SK-N-SH (cell line): ENCODE results near the gene CEACAM1. TPM values are rescaled to one million over a fixed set of nuclear protein-coding genes. Genes with fewer than 3 reads are reported as not detected.
"Not testable (repeated sequence)": the region's sequence is repeated elsewhere in the genome, so short reads cannot be mapped to it uniquely, and the experiment has no call there.

Source experiments
- CTCF ChIA-PET: fragments of 300-600, 350-600 bp; formaldehyde crosslinking; extraction: SDS; loops from one replicate; lab custom pipeline; 2021; lab: Yijun Ruan, JAX
- POLR2A ChIA-PET: fragments of 350-600 bp; sonication (Branson Sonifier 250); formaldehyde crosslinking; extraction: SDS; loops from one replicate; lab custom pipeline; 2020; ENCODE audit warnings: antibody characterized with exemption, inconsistent platforms; lab: Yijun Ruan, JAX
- DNase-seq: peaks from one replicate; pipeline ENCODE4 v3.0.0; 2012
- H2AFZ ChIP-seq: fragments of 200-600 bp; sonication (generic); 2 replicates; pipeline ENCODE4 v1.8.1; 2016; ENCODE audit warnings: antibody characterized with exemption, mild to moderate bottlenecking, low read depth
- H3F3A ChIP-seq: fragments of 200-600 bp; sonication (generic); replicated peaks from 2 replicates; pipeline ENCODE3; 2016; ENCODE audit warnings: antibody characterized with exemption, mild to moderate bottlenecking; ENCODE audit not compliant: insufficient read depth
- H3K27ac ChIP-seq, 2 experiments: fragments of 200-500 bp in 1 of 2; fragments of 200-600 bp in 1 of 2; sonication (Bioruptor generic) in 1 of 2; sonication (generic), shearing (Covaris generic) in 1 of 2; 2 replicates each; pipeline versions ENCODE4 v1.5.1 to v1.6.1; 2014 to 2016; ENCODE audit warnings: low read depth in 2 of 2, inconsistent platforms in 1 of 2, low read length in 1 of 2, mild to moderate bottlenecking in 1 of 2, mixed read lengths in 1 of 2
- H3K27me3 ChIP-seq: fragments of 200-600 bp; sonication (generic), shearing (Covaris generic); 2 replicates; pipeline ENCODE4 v1.6.1; 2016; ENCODE audit warnings: mixed run types; ENCODE audit not compliant: insufficient read depth
- H3K36me3 ChIP-seq, 2 experiments: fragments of 200-500 bp in 1 of 2; fragments of 200-600 bp in 1 of 2; sonication (Bioruptor generic) in 1 of 2; sonication (generic) in 1 of 2; replicated peaks in 1 of 2; 2 replicates each; pipeline versions ENCODE3 to v1.5.1; 2014 to 2016; ENCODE audit warnings: low read length in 1 of 2, mild to moderate bottlenecking in 1 of 2; ENCODE audit not compliant: insufficient read depth in 2 of 2, control insufficient read depth in 1 of 2
- H3K4me1 ChIP-seq, 2 experiments: fragments of 200-500 bp in 1 of 2; fragments of 200-600 bp in 1 of 2; sonication (Bioruptor generic) in 1 of 2; sonication (generic), shearing (Covaris generic) in 1 of 2; 2 replicates each; pipeline versions ENCODE4 v1.5.1 to v1.6.1; 2014 to 2016; ENCODE audit warnings: low read depth in 1 of 2, low read length in 1 of 2, mixed run types in 1 of 2; ENCODE audit not compliant: insufficient read depth in 2 of 2, control insufficient read depth in 1 of 2
- H3K4me2 ChIP-seq: fragments of 200-600 bp; sonication (generic), shearing (Covaris generic); 2 replicates; pipeline ENCODE4 v1.6.1; 2017; ENCODE audit warnings: mixed run types
- H3K4me3 ChIP-seq, 2 experiments: fragments of 200-500 bp in 1 of 2; fragments of 200-600 bp in 1 of 2; sonication (Bioruptor generic) in 1 of 2; sonication (generic), shearing (Covaris generic) in 1 of 2; 2 replicates each; pipeline versions ENCODE4 v1.5.1 to v1.8.1; 2014 to 2016; ENCODE audit warnings: low read depth in 2 of 2, inconsistent platforms in 1 of 2, low read length in 1 of 2, mild to moderate bottlenecking in 1 of 2, mixed read lengths in 1 of 2, moderate library complexity in 1 of 2
- H3K79me2 ChIP-seq: fragments of 200-600 bp; sonication (generic); 2 replicates; pipeline ENCODE4 v1.8.1; 2017; ENCODE audit warnings: mild to moderate bottlenecking; ENCODE audit not compliant: insufficient read depth
- H3K9ac ChIP-seq: fragments of 200-600 bp; sonication (generic); 2 replicates; pipeline ENCODE4 v1.6.1; 2017; ENCODE audit warnings: mixed run types
- H3K9me2 ChIP-seq: fragments of 200-600 bp; sonication (generic); 2 replicates; pipeline ENCODE4 v1.6.1; 2017; ENCODE audit warnings: mixed run types
- H3K9me3 ChIP-seq: fragments of 200-600 bp; sonication (generic); 2 replicates; pipeline ENCODE4 v1.6.1; 2017; ENCODE audit warnings: mixed run types, mild to moderate bottlenecking, moderate library complexity
- H4K20me1 ChIP-seq: fragments of 200-600 bp; sonication (generic); 2 replicates; pipeline ENCODE4 v1.6.1; 2017; ENCODE audit warnings: mild to moderate bottlenecking, mixed run types; ENCODE audit not compliant: insufficient read depth
- CTCF ChIP-seq: fragments of 200-600 bp; sonication (generic); IDR thresholded peaks from 2 replicates; pipeline ENCODE4 v1.6.1; 2017; ENCODE audit warnings: antibody characterized with exemption, mild to moderate bottlenecking, moderate library complexity
- ELF1 ChIP-seq: IDR thresholded peaks from 2 replicates; pipeline ENCODE4 v1.4.0; 2012
- FOSL2 ChIP-seq: IDR thresholded peaks from 2 replicates; pipeline ENCODE4 v1.4.0; 2012; ENCODE audit warnings: low read depth, mild to moderate bottlenecking, moderate library complexity, borderline replicate concordance
- FOXM1 ChIP-seq: IDR thresholded peaks from 2 replicates; pipeline ENCODE4 v1.4.0; 2012; ENCODE audit warnings: low read depth, mild to moderate bottlenecking
- MAX ChIP-seq: IDR thresholded peaks from 2 replicates; pipeline ENCODE4 v1.4.0; 2012; ENCODE audit warnings: low read depth
- MXI1 ChIP-seq: IDR thresholded peaks from 2 replicates; pipeline ENCODE4 v1.6.1; 2012; ENCODE audit warnings: mild to moderate bottlenecking, low read depth, low read length, improper control_type of control experiment
- POLR2AphosphoS5 ChIP-seq: IDR thresholded peaks from 2 replicates; pipeline ENCODE4 v1.6.1; 2012; ENCODE audit warnings: low read depth, low read length
- RCOR1 ChIP-seq: fragments of 150-350 bp; IDR thresholded peaks from 2 replicates; pipeline ENCODE4 v1.6.1; 2017; ENCODE audit warnings: antibody characterized with exemption, low read length
- REST ChIP-seq: IDR thresholded peaks from 2 replicates; pipeline ENCODE4 v1.6.1; 2012; ENCODE audit warnings: mild to moderate bottlenecking, low read depth, low read length, moderate library complexity
- RFX5 ChIP-seq: IDR thresholded peaks from 2 replicates; pipeline ENCODE4 v1.6.1; 2012; ENCODE audit warnings: mild to moderate bottlenecking, improper control_type of control experiment, low read length
- RXRA ChIP-seq: IDR thresholded peaks from 2 replicates; pipeline ENCODE4 v1.4.0; 2012; ENCODE audit warnings: low read depth, mild to moderate bottlenecking, borderline replicate concordance
- TAF1 ChIP-seq: IDR thresholded peaks from 2 replicates; pipeline ENCODE4 v1.6.1; 2012; ENCODE audit warnings: low read depth, mild to moderate bottlenecking, low read length, moderate library complexity, borderline replicate concordance
- ZBTB33 ChIP-seq: IDR thresholded peaks from 2 replicates; pipeline ENCODE4 v1.4.0; 2012; ENCODE audit warnings: low read depth, borderline replicate concordance
- WGBS: methylation state at CpG from one replicate; pipeline ENCODE4 v1.1.6; 2017; ENCODE audit warnings: low lambda C conversion rate; 5-methylcytosine and 5-hydroxymethylcytosine counted together
- polyA plus RNA-seq, 3 experiments: library from polyadenylated mRNA; depleted of rRNA; stranded (reverse); fragments of >200 nt; gene quantifications; 2 replicates each; pipeline ENCODE4 v1.2.3, GENCODE V29; 2012
- TF ChIP-seq, protein P1 (sequence below): IDR thresholded peaks from 2 replicates; pipeline ENCODE4 v1.4.0; 2012; ENCODE audit warnings: low read depth, borderline replicate concordance

CEACAM1 gene
- polyA plus RNA-seq, 1 of the 3 experiments (the other 2 are of a cell fraction): 0.53 TPM

DNA sequence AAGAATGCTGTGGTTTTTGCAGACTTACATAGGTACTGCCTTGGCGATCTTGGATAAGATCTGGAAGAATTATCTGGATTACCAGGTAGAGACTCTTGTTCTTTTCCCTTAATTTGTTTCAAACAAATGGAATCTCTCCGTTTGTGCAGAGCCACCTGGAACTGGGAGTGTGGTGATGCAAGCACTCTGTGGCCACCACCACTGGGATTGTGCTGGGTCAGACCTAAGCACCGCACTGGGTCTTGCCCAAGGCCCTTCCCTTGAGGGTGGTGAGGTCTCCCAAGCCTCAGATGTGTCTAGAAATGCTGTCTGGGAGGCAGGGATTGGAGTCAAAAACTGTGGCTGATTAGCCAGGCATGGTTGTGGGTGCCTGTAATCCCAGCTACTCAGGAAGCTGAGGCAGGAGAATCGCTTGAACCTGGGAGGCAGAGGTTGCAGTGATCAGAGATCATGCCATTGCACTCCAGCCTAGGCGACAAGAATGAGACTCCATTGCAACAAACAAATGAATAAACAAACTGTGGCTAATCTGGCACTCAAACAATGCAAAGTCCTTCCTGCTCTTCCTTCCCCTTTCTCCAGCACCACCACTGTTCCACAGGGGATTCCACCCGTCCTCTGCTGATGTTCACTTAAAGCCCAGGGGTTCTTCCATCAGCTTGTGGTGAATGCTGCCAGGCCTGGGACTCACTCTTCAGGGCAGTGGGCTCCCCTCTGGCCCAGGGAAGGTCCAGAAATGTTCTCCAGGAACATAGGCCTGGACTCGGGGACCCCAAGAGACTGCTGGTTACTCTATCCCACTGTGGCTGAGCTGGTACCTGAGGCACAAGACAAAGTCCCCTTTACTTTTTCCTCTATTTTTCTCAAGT lies 10.8 kb upstream of the CEACAM1 start:
- H4K20me1 ChIP-seq: no peaks in the 10 kb centered on the region
- no peaks in the 10 kb centered on the region for H3F3A ChIP-seq
- peaks cover 5% of the 10 kb centered on the region; the same call in 1 of the 2 replicates for H3K27me3 ChIP-seq
- H3K79me2 ChIP-seq: no peaks in the 10 kb centered on the region
- no peak overlapping the region for H3K4me2 ChIP-seq
- no peaks in the 10 kb centered on the region for H3K4me1 ChIP-seq
- POLR2A ChIA-PET: no interaction called here
- no peak overlapping the region for H3K4me3 ChIP-seq
- CTCF ChIA-PET: interaction anchor here (1.7 to 3.6 kb wide), 2 partner anchors 10 to 100 kb away, joined by 5 to 15 read pairs; partner anchors contain the start of gene CEACAM1
- H3K9ac ChIP-seq: no peak overlapping the region
- no peak overlapping the region for H2AFZ ChIP-seq
- no peaks in the 10 kb centered on the region for H3K36me3 ChIP-seq
- H3K9me3 ChIP-seq: no peaks in the 10 kb centered on the region
- no peak for DNase-seq
- no peak overlapping the region for H3K27ac ChIP-seq
- H3K9me2 ChIP-seq: no peaks in the 10 kb centered on the region
- TF ChIP-seq TAF1 (no peak), CTCF (no peak), FOXM1 (no peak), ELF1 (no peak), REST (no peak), FOSL2 (no peak), ZBTB33 (no peak), RCOR1 (no peak), RXRA (no peak), POLR2AphosphoS5 (no peak), MXI1 (no peak), MAX (no peak), RFX5 (no peak)
- TF ChIP-seq, protein P1, sequence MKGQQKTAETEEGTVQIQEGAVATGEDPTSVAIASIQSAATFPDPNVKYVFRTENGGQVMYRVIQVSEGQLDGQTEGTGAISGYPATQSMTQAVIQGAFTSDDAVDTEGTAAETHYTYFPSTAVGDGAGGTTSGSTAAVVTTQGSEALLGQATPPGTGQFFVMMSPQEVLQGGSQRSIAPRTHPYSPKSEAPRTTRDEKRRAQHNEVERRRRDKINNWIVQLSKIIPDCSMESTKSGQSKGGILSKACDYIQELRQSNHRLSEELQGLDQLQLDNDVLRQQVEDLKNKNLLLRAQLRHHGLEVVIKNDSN: no peak
- WGBS: 58% methylated on average over 7 of the region's 7 CpGs

- POLR2A ChIA-PET, H3K27ac ChIP-seq, H4K20me1 ChIP-seq, H3K4me3 ChIP-seq, H3K4me2 ChIP-seq, H3K9me2 ChIP-seq, H2AFZ ChIP-seq, H3K79me2 ChIP-seq, H3K27me3 ChIP-seq, H3K9me3 ChIP-seq, H3K36me3 ChIP-seq, H3F3A ChIP-seq, H3K4me1 ChIP-seq, H3K9ac ChIP-seq, DNase-seq: not testable (repeated sequence)
- WGBS: 7% methylated on average over 2 of the region's 2 CpGs
- CTCF ChIA-PET: interaction anchor here (0.6 to 1.4 kb wide), 3 partner anchors 23 to 97 kb away, joined by 3 to 4 read pairs (median 3); no protein-coding TSS in a partner anchor
Observed at GRCh38 chr19:42535276-42535675, 7.0 kb upstream of the CEACAM1 start.
